ENCODE data around the gene AGAP5. TPM values are rescaled to one million over a fixed set of nuclear protein-coding genes. Genes with fewer than 3 reads are reported as not detected.

Gene AGAP5
- total and polyA plus RNA-seq, 2 of the 13 experiments (the other 11 are each of a cell fraction or from before 2014, with no cell fraction given), result 5.3 to 7.9 TPM

DNA sequence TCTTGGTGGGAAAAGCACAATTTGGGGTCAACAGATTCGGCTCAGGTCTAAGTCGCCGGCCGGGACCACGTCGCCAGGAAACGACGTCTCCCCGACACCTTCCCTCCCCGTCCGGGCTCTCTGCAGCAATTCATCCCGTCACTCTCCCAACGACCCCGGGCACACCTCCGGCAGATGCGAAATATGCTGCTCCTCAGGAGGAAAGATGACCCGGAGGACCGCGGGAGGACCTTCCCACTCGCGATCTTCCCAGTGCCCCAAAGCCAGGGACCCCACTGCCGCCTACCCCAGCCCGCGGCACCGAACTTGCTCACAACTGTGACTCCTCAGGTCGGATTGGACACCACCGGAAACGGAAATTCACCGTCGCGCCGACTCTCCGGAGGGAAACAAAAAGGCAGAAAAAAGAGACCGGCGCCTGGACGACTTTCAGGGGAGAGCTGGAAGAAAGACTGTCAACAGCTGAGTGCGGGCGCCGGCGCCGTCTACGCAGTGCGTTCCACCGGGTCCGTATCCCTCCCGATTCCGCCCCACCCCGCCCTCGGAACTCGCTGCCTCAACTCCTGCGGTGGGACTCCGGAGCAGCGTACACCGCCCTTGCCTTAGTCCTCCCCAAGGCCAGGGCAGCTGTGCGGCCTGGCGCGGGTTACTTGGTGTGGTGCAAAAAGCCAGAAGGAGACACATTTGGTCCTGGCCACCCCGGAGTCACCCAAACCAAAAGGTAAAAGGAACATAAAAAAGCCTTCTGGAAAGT lies 32.4 kb upstream of the AGAP5 start (continued):
- 0 out of 2 replicates have a peak, but pooled peaks have one; percentile 61 for TF ChIP-seq ZNF275 (CRISPR knock-in tag; IDR thresholded peaks at IDR 0.05; ENCODE audit: borderline replicate concordance)
- no peak for TF ChIP-seq ZNF441 (CRISPR knock-in tag; IDR thresholded peaks at IDR 0.05; ENCODE audit: borderline replicate concordance)
- TF ChIP-seq MIER3 (CRISPR knock-in tag; IDR thresholded peaks at IDR 0.05; ENCODE audit: borderline replicate concordance), result peak; percentile 77
- TF ChIP-seq, protein P1, sequence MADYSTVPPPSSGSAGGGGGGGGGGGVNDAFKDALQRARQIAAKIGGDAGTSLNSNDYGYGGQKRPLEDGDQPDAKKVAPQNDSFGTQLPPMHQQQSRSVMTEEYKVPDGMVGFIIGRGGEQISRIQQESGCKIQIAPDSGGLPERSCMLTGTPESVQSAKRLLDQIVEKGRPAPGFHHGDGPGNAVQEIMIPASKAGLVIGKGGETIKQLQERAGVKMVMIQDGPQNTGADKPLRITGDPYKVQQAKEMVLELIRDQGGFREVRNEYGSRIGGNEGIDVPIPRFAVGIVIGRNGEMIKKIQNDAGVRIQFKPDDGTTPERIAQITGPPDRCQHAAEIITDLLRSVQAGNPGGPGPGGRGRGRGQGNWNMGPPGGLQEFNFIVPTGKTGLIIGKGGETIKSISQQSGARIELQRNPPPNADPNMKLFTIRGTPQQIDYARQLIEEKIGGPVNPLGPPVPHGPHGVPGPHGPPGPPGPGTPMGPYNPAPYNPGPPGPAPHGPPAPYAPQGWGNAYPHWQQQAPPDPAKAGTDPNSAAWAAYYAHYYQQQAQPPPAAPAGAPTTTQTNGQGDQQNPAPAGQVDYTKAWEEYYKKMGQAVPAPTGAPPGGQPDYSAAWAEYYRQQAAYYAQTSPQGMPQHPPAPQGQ (CRISPR knock-in tag; IDR thresholded peaks at IDR 0.05; ENCODE audit: borderline replicate concordance), result no peak
- TF ChIP-seq MED13 (CRISPR knock-in tag; IDR thresholded peaks at IDR 0.05), result peak; percentile 65; the same call in 1 of the 2 replicates
- TF ChIP-seq PHF5A (CRISPR knock-in tag; IDR thresholded peaks at IDR 0.05; ENCODE audit: low read depth, unreplicated experiment), result peak; percentile 68
- peak; percentile 36; the same call in 1 of the 2 replicates for TF ChIP-seq NCOA2 (CRISPR knock-in tag; IDR thresholded peaks at IDR 0.05)
- TF ChIP-seq ZNF17 (CRISPR knock-in tag; IDR thresholded peaks at IDR 0.05), result 0 out of 2 replicates have a peak, but pooled peaks have one; percentile 60
- TF ChIP-seq REST (IDR thresholded peaks at IDR 0.05; ENCODE audit: borderline replicate concordance in 1 of 2, low read depth in 1 of 2, low read length in 2 of 2), result peak in 1 of 2 experiments; percentile 67; a peak in 1 of 4 replicates
- peak; percentile 94 for TF ChIP-seq THAP11 (CRISPR knock-in tag; IDR thresholded peaks at IDR 0.05)
- TF ChIP-seq CBX5 (CRISPR knock-in tag; IDR thresholded peaks at IDR 0.05; ENCODE audit: borderline replicate concordance), result peak; percentile 92
- TF ChIP-seq CEBPB (IDR thresholded peaks at IDR 0.05; ENCODE audit: borderline replicate concordance, low read depth, low read length), result no peak
- TF ChIP-seq, protein P2, sequence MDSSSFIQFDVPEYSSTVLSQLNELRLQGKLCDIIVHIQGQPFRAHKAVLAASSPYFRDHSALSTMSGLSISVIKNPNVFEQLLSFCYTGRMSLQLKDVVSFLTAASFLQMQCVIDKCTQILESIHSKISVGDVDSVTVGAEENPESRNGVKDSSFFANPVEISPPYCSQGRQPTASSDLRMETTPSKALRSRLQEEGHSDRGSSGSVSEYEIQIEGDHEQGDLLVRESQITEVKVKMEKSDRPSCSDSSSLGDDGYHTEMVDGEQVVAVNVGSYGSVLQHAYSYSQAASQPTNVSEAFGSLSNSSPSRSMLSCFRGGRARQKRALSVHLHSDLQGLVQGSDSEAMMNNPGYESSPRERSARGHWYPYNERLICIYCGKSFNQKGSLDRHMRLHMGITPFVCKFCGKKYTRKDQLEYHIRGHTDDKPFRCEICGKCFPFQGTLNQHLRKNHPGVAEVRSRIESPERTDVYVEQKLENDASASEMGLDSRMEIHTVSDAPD (CRISPR knock-in tag; IDR thresholded peaks at IDR 0.05), result peak; percentile 54; the same call in 1 of the 2 replicates
- peak; percentile 22; the same call in 1 of the 2 replicates for TF ChIP-seq HIC2 (CRISPR knock-in tag; IDR thresholded peaks at IDR 0.05; ENCODE audit: low read depth)
- TF ChIP-seq GATAD2A (CRISPR knock-in tag; IDR thresholded peaks at IDR 0.05), result peak; percentile 47; the same call in 1 of the 2 replicates
- peak; percentile 76 for TF ChIP-seq PHF21A (CRISPR knock-in tag; IDR thresholded peaks at IDR 0.05)
- TF ChIP-seq GATA4 (IDR thresholded peaks at IDR 0.05; ENCODE audit: borderline replicate concordance, low read depth), result peak; percentile 55; the same call in 1 of the 2 replicates

All from HepG2 (cell line).